GM19025 (cell line): ENCODE measurements around the gene ELAVL4.

ENCODE experiments used
- ATAC-seq: cut with Tn5 transposase; IDR thresholded peaks from one replicate; pipeline ENCODE4 v1.9.1; 2021; ENCODE audit warnings: mild to moderate bottlenecking, low read depth, moderate library complexity; ENCODE audit not compliant: unreplicated experiment

ELAVL4 gene

GRCh38 chr1:50175719-50176639 is 67.3 kb downstream of the ELAVL4 start:
- no peak for ATAC-seq

DNA sequence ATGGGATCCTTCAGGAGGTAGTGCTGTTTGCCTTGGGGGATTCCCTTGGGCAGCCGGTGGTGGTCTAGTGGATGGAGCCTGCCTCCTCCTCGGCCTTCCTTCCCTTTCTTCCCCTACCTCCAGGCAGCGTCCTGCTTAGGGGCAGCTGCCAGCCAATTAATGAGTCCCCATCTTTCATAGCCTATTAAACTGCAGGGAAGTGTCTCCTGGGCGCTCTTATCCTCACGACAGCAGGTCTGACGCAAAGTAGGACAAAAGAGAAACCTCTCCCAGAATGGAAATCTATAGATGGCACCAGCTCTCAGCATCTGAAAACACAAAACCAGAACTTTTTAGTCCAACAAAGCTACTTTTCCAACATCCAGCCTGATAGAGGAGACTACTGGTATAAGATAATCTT is 69.3 kb downstream of the ELAVL4 start:
- no peak for ATAC-seq

GRCh38 chr1:50179639-50180038 is 70.9 kb downstream of the ELAVL4 start:
- ATAC-seq: no peak

DNA sequence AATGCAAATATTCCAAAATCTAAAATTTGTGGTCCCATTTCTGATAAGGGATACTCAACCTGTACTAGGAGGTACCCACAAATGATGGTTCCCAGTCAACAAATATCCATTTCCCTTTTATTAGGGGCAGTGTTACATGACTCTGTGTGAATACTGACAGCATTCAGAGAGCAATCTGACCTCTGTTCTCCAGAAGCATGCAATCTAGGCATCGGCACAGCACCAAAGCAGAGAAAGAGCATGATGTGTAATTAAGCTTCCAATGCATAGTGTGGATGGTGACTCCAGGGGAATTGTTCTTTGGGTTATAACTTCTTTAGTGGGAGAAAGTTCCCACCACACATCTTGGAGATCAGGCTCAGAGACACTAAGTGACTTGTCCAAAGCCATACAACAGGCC is 71.6 kb downstream of the ELAVL4 start:
- no peak for ATAC-seq

GRCh38 chr1:50181027-50181663 is 72.4 kb downstream of the ELAVL4 start:
- no peak for ATAC-seq

DNA sequence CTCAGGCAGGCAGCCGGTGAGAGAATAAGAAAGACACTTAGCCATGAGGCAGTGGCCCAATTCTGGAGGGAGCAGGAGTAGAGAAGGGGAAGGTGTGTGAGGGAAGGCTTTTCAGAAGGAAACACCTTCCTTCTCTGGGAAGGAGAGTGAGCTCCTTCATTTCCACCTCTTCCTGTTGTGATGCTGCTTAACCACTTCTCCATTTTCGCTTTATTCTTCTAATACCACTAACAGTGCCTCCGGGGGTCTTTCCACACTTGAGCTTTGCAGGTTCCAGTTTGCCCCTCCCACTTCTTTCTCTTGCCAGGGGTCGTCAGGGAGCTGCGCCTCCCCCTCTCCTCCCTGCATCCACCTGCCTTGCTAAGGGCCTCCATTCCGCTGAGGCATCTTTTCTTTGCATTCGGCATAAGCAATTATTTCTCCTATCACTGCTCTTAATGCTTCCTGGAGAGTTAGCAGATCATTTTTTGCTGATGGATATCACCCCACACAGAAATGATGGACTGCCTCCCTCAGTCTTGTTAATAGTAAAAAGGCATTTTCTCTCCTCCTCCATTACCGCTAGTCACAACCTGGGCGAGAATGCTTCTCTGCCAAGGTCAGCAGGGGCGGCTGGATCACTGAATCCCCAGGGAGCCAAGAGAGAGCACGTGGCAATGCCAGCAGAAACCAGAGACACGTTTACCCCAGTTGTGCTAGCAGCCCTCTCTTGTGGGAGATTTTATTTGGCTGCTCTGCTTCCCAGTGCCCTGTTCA is 74.8 kb downstream of the ELAVL4 start:
- ATAC-seq: no peak

GRCh38 chr1:50189369-50189768 is 80.6 kb downstream of the ELAVL4 start:
- no peak for ATAC-seq

DNA sequence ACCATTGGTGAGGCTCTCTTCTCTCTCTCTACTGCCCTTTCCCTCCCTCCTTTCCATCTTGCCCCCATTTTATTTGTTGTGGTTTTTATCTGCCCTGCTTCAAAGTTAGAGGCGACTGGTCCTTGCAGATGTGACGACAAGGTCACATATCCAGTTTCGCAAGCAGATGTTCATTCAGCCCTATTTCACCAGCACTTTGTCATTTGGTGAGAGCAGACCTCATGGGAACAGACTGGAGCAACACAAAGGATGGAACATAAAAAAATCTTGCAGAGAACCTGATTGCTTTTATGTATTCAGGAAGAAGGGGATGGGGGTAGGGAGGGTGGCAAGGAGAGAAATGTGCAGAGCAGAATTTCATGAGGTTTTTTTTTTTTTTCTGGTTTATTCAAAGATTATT is 84.3 kb downstream of the ELAVL4 start:
- no peak for ATAC-seq

DNA sequence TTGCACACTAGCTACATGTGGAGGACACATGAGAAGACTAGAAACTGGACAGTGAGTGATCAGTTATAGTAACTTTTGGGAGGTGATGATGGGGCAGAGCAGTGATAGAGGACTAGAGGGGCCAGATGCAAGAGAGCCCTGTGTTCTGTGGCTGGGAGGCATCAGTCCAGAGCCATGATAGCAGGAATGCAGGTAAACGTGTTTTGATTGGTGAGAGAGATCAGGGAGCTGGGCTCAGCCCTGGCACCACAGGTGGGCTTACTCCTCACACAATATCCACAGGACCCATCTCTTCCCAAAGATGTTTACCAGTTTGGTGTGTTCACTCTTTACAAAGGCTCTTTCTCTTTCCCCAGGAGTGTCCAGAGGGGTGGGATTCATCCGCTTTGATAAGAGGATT is 86.5 kb downstream of the ELAVL4 start:
- no peak for ATAC-seq

DNA sequence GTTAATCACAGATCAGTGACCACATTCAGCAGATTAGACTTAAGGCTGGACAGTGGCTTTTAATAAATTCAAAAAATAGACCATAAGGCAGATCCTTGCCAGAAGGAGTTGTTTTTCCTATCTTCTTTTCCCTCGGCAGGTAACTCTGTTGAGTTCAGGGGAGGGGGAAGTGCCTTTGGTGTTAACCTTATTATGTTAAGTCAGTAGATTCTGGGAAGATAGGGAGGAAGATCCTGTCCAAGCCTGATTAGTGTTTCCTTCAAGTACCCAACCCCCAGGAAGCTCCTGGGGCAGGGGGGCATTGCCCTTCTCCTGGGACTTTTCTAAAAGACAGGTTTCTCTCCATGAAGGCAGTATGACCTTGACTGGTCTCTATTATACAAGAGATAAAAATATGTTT is 87.4 kb downstream of the ELAVL4 start:
- no peak for ATAC-seq

DNA sequence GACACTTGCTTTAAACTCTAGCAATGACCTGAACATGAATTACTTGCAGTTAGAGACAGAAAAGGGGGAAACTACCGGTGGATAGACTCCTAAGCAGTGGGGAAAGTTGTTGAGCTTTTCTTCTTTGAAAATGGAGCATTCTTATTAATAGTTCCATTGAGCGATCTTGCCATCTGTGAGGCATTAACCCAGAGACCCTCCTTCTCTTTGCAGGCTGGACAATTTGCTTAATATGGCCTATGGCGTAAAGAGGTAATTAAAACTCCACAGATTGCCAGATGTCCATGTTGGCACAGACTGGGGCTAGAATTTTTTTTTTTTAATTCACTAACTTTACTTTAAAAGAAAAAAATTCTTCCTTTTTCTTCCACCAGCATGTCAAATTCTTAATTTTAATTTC is 88.5 kb downstream of the ELAVL4 start:
- no peak for ATAC-seq

DNA sequence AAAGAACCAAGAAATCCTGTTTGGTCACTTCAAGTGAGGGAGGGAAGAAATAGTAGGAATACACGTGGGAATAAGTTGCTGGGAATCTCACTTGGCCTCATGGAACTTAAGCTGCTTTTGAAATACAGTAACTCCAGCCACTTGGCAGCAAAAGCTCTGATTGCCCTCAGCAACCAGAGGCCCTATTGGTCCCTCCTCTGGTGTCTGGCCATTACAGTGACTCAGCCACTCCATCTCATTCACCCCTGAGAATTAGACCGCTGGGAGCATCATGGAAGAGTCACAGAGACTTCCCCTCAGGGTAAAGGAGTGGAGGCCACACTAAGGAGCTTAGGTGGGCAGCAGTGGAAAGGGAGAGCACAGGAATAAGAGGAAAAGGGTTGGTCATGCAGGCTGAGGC is 99.6 kb downstream of the ELAVL4 start:
- ATAC-seq: no peak

DNA sequence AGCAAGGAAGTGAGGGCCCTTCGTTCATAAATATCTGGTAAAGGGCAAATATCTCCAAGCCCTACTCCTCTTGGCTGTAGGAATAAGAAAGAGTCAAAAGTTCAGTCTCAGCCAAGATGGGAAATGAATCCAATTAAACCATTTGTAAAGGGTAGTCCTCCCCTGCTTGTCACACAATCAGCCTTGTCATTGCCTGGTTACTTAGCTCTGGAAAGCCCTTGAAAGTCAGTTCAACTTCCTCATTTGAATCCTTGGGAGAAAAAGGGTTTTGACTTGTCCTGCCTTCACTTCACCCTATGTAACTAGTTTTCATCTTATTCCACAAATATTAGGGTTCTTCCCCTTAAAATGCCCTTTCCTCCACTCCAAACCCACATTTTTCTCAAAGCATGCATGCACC is 100.0 kb downstream of the ELAVL4 start:
- ATAC-seq: no peak

DNA sequence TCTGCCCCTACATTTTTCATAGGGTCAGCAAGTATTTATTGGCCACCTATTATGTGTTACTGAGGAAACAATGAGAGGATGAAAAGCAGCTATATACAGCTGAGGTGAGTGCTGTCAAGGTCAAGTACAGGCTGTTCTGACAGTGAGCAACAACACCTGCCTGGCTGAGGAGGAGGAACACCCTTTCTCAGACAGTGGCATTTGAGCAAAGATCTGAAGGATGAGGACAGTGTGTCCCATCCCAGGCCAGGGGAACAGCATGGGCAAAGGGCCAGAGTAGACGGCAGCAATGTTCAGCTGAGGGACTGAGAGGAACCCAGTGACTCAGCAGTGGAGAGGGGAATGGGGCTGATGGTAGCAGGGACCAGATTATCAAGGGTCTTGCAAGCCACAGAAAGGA is 101.0 kb downstream of the ELAVL4 start:
- no peak for ATAC-seq

- ATAC-seq: no peak
Observed at GRCh38 chr1:50213505-50213904, 104.8 kb downstream of the ELAVL4 start.

GRCh38 chr1:50214717-50215116 is 106.0 kb downstream of the ELAVL4 start:
- no peak for ATAC-seq

GRCh38 chr1:50218344-50219120 is 109.8 kb downstream of the ELAVL4 start:
- no peak for ATAC-seq

DNA sequence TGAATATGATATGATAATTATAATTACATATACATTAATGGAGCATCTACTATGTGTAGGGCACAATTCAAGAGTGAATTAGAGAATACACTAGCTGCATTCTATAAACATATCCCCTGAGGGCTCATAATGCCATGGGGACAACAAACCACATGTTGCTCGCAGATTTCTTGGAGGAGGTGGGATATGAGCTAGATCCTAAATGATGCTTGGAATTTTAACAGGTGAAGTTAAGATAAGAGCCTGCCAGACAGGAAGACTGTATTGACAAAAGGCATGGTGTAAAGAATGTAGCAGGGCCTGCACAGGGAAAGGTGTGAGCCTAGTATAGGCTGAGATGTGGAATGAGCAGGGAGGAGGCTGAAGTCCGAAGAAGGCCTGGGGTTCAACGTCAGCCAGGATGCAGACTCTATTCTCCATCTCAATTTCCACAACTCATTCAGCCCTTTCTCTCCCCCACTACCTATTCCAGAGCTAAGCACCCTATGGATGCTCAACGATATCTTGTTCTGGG is 120.2 kb downstream of the ELAVL4 start:
- ATAC-seq: no peak

DNA sequence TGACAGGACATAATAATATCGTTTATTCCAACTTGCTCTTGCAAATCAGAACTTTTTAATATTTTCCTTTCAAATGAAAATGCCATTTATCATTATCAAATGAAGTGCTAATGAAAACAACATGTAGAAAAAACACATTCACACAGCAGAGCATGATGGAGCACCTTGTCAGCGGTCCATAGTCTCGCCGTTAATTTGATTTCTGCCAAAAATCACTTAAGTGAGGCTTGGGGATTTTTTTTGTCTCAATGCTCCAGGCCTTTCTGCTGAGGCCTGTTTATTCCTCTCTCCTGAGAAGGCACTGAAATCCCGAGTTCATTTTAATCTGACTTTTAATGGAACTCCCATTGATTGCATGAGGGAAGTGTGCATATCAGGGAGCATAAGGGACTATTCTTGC is 122.5 kb downstream of the ELAVL4 start:
- ATAC-seq: no peak

DNA sequence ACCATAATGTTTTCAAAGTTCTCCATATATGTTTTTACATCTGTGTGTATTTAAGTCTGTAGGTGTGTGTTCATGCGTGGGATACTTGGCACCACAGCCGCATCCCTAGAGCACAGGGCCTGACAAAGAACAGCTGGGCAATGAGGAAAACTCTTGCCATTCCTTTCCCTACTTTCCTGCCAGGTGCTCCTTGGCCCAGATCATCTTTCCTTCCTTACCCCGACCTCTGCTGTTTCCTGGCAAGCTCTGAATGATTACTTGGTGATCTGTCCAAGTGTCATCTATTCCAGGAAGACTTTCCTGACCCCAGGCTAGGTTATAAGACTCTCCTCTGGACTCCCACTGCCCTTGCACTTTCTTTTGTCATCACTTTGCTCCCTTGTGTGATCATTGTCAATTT is 123.6 kb downstream of the ELAVL4 start:
- ATAC-seq: no peak
